ENCODE results near the gene DNAH8.

Gene DNAH8

GRCh38 chr6:38976051-38976450, 260.9 kb downstream of the DNAH8 start:
- DNase-seq: no peak

GRCh38 chr6:38976801-38977500, 261.8 kb downstream of the DNAH8 start:
- no peak for DNase-seq

- no peak for DNase-seq
These were observed 263.1 kb downstream of the DNAH8 start for GRCh38 chr6:38978139-38978704.

GRCh38 chr6:38982470-38982869, 267.4 kb downstream of the DNAH8 start:
- no peak for DNase-seq

GRCh38 chr6:38984723-38985122, 269.6 kb downstream of the DNAH8 start:
- DNase-seq: no peak

DNA sequence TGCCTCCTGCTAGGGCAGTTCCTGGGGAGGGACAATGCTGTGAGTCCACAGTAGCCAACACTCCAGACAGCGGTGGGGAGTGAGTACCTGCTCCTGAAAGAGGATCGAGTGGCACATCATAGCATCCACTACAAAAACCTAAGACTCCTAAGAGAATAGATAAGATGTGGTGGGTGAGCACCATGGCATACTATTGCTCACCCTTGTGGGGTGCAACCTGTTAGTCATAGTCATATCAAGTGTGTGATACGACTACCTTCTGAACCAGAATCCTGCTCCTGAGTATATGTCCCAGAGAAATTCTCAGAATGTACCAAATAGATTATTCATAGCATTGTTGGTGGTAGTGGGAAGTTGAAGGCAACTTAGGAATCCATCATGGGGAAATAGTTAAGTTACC, 270.7 kb downstream of the DNAH8 start:
- no peak for DNase-seq

DNA sequence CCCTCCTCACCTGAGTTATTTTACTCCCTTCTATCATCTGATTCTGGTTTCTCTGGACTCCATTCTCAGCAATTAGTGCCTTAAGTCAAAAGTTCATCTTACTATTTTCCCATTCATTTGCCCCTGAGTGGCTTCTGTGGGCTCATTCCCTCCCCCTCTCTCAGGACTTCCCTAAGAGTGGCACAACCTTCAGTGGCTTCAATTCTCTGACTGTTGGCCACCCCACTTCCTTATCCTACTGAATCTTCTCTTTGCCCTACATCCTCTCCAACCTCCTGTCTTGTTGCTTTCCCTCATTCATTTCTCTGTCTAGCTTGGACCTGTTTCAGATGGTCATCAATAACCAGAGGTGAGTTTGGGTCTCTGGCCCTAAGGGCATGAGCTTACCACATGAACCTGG, 272.4 kb downstream of the DNAH8 start:
- DNase-seq: no peak

DNA sequence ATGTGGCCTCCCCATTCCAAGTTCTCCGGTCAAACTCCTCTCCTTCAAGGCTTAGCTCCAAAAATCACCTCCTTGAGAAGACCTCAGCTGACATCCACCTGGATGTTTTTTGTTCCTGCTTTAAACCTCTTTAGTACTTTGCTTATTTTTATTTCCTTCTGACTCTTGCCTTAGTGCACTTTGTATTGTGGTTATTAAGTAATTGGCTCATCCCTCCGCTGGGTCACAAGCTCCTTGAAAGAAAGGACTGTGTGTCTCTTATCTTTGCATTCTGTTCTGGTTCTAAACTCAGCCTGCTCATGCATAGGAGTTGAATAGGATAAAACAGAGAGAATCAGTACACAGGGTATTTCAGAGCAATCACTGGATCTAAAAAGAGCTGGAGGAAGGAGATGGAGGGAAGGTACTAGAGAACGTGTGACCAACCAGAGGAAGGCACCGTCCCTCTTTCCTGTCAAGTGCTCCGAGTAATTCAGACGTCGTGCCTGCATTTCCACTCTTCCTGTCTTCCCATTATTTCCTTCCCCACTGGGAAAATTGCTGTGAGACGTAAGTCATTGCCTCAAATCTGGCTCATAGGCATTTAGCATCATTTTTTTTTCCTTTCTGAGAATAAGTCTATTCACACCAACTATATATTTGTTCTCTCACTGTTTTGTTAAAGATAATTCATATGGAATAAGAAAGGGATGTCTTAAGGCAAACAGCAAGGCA, 273.8 kb downstream of the DNAH8 start:
- DNase-seq: no peak

DNA sequence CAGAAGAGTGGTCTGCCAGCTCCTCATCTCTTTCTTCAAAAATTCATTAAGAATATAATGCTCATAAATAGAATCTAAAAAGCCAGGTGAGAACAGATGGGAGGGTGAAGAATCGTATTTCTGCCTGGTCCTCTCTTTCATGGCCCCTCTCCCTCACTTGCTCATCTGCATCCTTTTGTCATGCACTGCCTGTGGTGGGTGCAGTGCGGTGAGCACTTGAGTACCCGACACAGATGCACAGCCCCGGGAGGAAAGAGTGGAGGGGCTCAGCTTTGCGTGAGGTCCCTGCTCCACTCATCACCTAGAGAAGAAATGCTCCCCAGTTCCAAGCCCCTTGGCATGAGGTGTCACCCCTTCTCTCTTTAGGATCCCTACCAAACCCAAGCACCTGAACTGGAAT, 275.4 kb downstream of the DNAH8 start:
- no peak for DNase-seq

- DNase-seq: no peak
These were observed 281.6 kb downstream of the DNAH8 start for GRCh38 chr6:38996676-38997075.

DNA sequence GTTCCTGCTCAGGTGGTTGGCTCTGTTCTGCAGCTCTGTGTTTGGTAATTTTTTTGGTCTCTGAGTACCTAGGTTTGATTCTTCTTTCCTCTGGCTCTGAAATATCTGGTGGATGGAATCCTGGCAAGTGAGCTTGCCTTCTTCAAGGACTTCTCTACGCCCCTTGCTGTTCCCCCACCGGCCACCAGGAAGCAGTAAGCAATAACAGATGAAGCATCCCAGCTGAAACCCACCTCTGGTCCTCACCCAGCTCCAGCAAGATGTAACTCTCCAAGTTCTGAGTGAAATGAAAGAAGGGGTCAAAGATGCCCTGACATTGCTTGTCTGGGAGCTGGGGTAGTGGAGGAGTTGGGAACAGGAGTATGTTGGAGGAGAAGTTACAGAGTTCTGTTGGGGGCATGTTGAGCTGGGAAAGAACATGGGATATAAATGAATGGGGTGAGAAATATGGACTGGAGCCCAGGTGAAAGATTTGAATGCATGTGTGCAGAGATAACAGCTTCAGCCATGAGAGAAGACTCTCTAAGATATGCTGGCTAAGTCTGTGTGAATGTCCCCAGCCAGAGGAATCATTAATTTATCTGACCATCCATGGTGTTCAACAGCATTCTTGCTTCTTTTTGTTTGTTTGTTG, 282.1 kb downstream of the DNAH8 start:
- DNase-seq: no peak

GRCh38 chr6:39003072-39003471, 288.0 kb downstream of the DNAH8 start:
- no peak for DNase-seq

DNA sequence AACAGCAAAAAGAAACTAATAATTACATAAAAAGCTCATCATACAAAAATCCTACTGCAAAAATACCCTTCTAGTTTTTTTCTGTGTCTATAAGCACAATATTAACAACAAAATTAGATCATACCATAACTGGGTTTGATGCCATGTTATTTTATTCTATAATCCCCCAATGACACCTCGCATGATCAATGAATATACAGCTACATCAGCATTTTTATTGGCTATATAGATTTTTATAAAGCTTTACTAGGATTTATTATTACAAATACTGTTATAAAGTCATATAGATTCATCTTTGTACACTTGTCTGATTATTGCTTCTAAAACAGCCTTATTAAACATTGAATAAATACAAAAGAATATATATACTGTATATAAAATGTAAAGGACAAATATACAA, 288.4 kb downstream of the DNAH8 start:
- DNase-seq: no peak

- no peak for DNase-seq
These were observed 289.7 kb downstream of the DNAH8 start for GRCh38 chr6:39004801-39005200.

DNA sequence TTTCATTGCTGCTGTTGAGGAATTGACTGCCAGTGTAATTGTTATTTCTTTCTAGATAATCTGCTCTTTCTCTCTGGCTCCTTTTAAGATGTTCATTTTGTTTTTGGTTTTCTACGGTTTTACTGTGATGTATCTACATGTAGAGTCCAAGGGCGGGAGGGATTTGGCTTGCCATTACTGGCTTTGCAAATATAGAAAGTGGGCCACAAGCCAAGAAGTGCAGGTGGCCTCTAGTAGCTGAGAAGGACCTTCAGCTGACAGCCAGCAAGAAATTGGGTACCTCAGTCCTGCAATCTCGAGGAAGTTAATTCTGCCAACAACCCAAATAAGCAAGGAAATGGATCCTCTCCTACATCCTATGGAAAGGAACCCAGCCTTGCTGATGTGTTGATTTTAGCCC, 290.7 kb downstream of the DNAH8 start:
- DNase-seq: no peak

DNA sequence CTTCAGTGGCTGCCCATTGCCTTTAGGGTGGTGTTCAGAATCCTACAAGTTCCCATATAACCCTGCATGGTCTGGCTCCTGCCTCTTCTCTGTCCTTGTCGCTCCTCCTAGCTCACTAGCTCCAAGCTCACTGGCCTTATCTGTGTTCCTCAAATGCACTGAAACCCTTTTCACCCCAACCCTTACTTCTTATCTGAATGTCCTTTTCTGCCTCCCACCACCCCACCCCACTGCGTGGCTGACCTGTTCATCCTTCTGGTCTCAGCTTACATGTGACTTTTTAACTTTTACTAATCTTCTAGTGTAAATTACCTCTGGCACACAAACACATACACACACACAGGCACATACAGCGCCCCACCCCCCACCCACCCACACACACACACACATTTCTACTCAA, 292.5 kb downstream of the DNAH8 start:
- DNase-seq: no peak

GRCh38 chr6:39008737-39009136, 293.6 kb downstream of the DNAH8 start:
- no peak for DNase-seq

GRCh38 chr6:39009476-39009875, 294.4 kb downstream of the DNAH8 start:
- no peak for DNase-seq

GRCh38 chr6:39016839-39017546, 301.9 kb downstream of the DNAH8 start:
- no peak for DNase-seq

GRCh38 chr6:39017547-39017880, 302.4 kb downstream of the DNAH8 start:
- DNase-seq: no peak

DNA sequence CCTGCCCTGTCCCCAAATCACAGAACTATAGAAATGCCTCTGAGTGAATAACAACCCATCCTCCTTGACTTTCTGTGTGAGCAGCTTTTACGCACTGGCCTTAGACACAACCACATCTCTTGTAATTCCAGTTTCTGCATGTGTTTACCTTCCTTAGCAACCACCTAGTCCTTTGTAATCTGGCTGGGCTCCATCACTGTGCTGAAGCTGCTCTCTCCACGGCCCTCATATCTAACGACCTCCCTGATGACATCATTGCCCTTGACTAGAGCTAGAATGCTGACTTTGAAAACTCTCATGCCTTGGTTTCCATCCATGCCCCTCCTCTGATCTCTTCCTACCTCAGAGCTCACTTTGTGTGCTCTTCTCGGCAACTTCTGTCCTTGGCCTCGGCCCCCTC, 303.0 kb downstream of the DNAH8 start:
- no peak for DNase-seq

- no peak for DNase-seq
These were observed 305.0 kb downstream of the DNAH8 start for GRCh38 chr6:39020136-39020535.

DNA sequence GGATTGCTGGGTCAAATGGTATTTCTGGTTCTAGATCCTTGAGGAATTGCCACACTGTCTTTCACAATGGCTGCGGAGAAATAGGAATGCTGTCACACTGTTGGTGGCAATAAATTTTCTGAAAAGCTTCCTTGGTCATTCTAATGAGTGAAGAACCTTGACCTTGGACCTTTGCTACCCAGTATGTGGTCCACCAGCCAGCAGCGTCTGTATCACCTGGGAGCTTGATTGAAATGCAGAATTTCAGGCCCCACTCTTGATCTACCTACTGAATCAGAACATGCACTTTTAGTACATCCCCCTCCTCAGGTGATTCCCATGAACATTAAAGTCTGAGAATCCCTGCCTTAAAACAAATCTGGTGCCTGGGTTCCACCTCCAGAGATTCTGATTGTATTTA, 305.9 kb downstream of the DNAH8 start:
- no peak for DNase-seq

DNA sequence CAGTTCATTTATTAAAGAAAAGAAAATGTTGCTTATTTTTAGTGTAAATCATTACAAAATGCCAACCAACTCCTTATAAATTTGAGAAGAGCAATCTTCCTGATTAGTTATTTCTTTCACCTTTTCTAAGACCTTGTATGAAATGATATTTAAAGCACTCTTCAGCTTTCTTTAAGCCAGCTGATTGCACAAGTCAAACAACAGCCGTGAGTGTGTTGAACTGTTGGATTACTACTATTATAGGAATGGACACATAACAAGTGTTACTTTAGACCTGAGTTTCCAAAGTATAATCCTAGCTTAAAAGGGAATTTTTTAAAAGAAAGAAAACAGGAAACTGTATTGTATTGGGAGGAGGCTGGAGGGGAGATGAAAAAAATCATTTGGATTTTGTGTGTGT, 306.7 kb downstream of the DNAH8 start:
- DNase-seq: no peak
